Suppressor macrophage (primary cell): ENCODE data around the gene CCT8.

Source experiments
- DNase-seq, 4 experiments: peaks; one replicate each; pipeline ENCODE4 v3.0.0-alpha.2; 2020 to 2022

The CCT8 gene

GRCh38 chr21:29077651-29078090 lies 4.2 kb upstream of the CCT8 start:
- DNase-seq = peak in 2 of 4 experiments; percentile 36 to 41

GRCh38 chr21:29076731-29077640 lies 3.5 kb upstream of the CCT8 start:
- DNase-seq = peak in 3 of 4 experiments; percentile 47 to 67 (median 53)

DNA sequence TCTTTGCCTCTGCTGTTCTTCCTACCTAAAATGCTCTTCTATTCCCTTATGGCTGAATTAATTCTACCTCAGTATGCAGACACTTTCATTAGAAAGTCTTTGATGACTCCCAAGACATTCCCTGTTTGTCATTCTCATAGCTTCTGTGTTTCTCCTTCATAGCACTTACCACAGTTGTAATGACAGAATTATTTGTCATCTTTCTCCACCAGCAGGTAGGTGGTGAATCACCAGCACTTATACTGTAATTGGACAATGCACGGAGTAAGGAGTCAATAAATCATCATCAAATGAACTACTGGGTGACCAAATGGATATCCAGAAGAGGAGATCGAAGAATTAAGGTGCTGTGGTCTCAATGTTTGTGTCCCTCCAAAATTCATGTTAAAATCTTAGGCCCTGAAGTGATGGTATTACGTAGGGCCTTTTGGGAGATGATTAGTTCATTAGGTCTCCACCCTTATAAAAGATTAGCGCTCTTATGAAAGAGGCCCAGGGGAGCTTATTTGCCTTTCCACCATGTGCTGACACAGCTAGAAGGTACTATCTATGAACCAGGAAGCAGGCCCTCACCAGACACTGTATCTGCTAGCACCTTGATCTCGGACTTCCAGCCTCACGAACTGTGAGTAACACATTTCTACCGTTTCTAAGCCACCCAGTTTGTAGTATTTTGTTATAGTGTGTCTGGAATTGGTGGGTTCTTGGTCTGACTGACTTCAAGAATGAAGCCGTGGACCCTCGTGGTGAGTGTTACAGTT lies 2.4 kb upstream of the CCT8 start:
- DNase-seq = no peak

DNA sequence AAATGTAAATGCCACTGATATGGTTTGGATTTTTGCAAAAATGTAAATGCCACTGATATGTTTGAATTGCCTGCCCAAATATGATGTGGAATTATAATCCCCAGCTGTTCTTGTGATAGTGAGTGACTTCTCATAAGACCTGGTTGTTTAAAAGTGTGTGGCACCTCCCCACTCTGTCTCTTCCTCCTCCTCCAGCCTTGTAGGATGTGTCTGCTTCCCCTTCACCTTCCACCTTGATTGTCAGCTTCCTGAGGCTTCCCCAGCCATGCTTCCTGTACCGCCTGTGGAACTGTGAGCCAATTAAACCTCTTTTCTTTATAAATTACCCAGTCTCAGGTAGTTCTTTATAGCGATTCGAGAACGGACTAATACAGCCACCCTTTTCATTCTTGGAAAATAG lies 1.3 kb upstream of the CCT8 start:
- no peak for DNase-seq

DNA sequence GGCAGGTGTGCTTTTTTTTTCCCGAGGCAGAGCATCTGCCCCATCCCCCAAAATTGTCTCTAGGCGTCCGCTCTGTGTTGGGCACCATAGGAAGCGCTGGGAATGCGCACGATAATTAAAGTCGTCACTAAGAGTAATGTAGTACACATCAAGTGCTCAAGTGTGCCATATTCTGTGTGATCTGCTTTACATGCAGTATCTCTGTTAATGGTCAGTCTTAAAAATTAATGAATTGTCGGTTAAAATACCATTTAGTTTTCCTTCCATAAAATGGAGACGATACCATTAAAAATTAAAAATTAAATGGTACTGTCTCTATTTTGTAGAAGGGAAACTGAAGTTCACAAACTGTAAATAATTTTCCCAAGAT lies 544 bp upstream of the CCT8 start:
- DNase-seq = no peak

DNA sequence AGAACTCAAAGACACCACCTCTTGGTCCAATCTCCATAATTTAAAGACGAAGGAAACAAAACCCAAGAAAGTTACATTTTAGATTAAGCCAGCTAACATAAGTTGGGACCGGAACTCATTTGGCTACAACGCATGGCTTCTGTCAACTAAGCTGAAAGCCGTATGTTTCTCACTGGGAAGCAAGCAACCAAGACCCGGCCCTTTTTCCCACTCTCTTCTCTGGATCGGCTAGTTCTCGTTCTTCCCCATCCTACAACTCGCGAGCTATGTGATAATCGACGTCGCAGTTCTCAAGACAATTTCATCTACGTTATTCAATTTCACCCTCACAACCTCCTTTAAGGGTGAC lies 601 bp downstream of the CCT8 start:
- DNase-seq = peak; percentile 53 to 69 (median 66)

GRCh38 chr21:29064850-29065481 lies 8.5 kb downstream of the CCT8 start:
- peak in 3 of 4 experiments; percentile 21 to 73 (median 69) for DNase-seq

DNA sequence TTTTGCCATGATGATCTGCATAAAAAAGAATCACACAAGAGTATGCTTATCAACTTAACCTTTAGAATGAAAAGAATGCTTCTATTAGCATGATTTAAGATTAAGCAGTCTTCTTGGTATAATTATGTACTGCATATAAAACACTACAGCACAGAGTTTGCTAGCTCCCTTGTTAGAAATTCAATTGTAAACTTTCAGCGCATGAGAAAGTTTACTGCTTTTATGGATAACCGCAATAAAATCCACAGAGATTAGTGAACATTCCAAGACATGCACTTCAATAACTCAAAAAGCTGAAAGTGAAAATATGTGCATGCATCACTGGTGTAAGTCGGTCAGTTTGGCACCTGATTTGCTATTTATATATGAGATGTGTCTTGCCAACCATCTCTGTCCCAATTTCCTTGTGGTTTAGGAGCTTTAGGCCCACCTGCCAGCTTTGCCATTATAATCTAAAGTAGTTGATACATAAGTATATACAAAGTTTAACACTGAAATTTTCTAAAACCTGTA lies 16.9 kb downstream of the CCT8 start:
- no peak for DNase-seq

DNA sequence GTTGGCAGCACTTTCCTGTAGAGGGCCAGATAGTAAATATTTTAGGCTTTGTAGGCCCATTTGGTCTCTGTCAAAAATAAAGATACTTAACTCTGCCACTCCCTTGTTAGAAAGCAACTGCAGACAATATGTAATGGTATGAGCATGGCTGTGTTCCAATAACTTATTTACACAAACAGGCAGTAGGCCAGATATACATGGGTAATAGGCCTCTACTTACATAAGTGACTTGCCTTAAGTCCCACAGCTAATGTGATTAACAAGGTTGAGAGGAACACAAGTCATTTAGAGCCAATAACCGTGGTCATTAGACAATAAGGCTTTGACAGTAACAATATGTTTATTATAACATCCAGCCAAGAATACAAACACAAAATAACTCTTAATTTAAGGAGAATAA lies 17.4 kb downstream of the CCT8 start:
- DNase-seq = no peak

GRCh38 chr21:29055080-29055479 lies 18.4 kb downstream of the CCT8 start:
- DNase-seq = no peak

GRCh38 chr21:29053656-29054055 lies 19.8 kb downstream of the CCT8 start:
- DNase-seq = no peak

DNA sequence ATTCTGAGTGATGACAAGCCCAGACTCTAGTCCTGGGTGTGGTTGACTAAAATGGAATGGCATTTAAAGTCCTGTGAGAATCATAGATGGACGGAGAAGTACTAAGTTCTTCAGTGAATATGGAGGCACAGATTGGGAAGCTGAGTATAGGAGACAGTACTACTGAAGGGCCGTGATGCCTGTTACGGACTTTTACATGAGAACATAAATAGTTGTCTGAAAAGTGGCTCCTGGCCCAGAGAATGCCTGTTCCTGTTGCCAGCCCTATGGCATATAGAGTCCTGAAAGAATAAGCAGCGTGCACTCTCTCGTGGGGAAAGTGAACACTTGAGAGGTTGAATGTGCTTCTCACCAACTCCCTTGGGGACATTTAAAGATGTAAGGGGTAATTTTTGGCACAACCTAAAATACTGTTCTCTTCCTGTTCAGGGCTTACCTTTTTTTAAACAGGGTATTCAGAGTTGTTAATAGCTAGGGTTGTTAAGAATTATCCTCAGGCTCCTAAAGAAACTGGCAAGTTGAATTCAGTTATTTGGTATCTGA lies 20.4 kb downstream of the CCT8 start:
- DNase-seq = no peak

DNA sequence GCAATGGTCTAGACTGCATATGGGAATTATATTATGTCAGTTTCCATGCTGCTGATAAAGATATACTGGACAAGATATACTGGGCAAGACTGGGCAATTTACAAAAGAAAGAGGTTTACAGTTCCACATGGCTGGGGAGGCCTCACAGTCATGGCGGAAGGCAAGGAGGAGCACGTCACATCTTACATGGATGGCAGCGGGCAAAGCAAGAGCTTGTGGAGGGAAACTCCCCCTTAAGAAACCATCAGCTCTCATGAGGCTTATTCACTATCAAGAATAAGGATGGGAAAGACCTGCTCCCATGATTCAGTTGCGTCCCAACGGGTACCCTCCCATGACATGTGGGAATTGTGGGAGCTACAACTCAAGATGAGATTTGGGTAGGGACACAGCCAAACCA lies 21.2 kb downstream of the CCT8 start:
- DNase-seq = no peak

DNA sequence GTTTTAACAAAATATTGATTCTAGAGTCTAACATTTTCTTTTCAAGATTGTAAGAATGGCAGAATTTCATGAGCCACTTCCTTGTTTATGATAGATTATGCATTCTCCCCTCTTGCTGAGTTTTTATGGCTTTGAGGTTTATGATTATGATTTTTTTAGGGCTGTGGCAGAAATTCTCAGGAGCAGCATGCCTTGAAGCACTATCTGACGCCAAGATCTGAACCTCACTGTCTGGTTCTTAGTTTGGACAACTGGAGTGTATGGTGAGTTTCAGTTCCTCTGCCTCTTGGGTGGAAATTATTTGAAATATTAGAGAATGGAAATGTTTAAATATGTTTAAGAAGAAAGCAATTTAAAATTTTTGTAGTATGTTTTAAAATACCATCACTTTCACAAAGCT lies 38.8 kb downstream of the CCT8 start:
- no peak for DNase-seq

DNA sequence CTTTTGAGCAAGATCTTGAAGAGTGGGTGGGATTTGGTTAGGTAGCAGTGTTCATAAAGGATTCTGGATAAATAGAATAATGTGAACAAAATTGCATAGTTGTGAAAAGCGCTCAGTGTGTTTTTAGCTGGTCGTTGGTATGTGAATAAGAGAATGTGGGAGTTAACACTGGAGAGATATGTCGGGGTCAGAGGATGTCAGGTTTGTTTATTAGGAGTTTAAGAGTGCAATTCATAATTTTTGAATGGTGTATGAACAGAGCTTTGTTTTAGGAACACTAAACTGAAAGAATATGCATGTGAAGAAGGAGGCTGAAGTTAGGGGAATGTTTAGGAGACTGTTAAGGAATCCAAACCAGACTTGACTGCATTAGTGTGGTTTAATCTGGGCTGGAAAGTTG lies 39.6 kb downstream of the CCT8 start:
- no peak for DNase-seq

- DNase-seq = no peak
Observed at GRCh38 chr21:29033301-29033700, 40.1 kb downstream of the CCT8 start.

- DNase-seq = no peak
Observed at GRCh38 chr21:29030909-29031308, 42.5 kb downstream of the CCT8 start.

GRCh38 chr21:29029524-29029923 lies 43.9 kb downstream of the CCT8 start:
- no peak for DNase-seq

DNA sequence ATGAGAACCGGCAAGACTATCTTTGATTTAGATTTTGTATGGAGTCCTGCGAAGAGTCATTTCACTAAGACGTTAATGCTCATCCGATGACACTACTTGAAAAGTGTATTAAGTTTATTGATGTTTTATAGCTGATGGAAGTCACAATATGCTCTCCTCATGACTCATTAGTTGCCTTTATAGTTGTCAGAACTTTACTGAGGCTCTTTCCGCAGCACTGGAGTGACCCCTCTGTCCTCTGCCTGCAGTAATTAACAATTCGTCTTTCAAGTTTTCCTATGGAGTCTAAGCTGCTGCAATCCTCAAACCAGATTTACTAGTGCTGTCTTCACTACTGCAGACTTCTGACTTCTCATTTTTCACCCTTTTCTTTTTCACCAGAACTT lies 48.1 kb downstream of the CCT8 start:
- DNase-seq = peak; percentile 10 to 23 (median 16)

DNA sequence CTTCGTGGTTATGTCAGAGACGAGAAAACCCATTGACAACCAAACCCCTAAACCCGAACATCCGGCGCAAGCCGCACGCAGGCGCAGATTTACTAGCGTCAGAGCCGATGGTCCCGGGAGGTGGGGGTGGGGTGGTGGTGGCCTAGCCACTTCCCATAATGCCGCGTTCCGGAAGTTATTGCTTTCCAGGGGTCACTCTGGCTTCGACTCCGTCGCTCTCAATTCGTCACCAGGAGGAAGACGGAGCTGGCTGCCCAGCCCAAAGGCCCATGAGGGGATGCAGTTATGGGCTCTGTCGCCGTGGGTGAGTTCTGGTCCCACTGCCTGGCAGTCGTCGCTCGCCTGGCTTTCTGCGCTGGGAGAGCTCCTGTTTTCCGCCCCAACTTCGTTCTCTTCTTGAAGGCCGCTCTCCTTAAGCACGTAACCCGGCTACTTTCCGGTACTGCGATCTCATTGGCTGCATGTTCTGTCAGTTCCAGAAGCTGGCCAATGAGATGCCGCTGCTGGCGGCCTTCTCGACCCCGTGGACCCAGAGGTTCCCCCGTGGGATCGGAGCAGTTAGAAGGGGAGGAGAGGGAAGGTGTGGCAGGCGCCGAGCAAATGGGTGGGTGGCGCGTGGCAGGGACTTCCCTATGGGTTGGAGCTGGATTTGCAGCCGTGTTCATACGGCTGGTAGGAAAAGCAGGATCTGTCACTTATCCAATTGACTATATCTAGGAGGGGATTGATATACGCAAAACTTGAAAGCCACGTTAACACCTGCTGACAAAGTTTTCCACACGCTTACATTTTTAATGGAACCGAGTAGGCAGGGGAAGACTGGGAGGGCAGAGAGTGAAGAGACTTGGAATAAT lies 48.7 kb downstream of the CCT8 start, which contains the start of gene USP16:
Gene USP16, plus strand, starts transcription at position 195 of the 854 bp plus-strand sequence. CDS start 3,246 bp downstream, outside the sequence.
- DNase-seq = peak; percentile 97 to 99 (median 98)

DNA sequence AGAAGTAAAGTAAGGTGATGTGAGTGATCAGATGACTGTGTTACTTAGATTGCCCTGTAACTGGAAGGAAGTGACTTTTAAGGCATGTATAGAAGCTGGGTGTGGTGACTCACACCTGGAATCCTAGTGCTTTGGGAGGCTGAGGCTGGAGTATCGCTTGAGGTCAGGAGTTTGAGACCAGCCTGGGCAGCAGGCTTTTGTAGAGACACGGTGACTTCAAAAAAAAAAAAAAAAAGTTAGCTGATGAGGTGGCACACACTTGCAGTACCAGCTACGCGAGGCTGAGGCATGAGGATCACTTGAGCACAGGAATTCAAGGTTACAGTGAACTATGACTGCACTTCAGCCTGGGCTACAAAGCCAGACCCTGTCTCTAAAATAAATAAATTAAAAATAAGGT lies 51.3 kb downstream of the CCT8 start:
- no peak for DNase-seq

GRCh38 chr21:29018540-29018939 lies 54.9 kb downstream of the CCT8 start:
- DNase-seq = no peak
